Adipocyte (in vitro differentiated cells): ENCODE measurements around the gene QSOX2.
A peak's percentile ranks its signal among the peaks of the same experiment; 100 is the strongest.

Experiments used
- DNase-seq: peaks from one replicate; pipeline ENCODE4 v3.0.0-alpha.2; 2015; ENCODE audit warnings: low read depth
- H3K27me3 ChIP-seq: replicated peaks from 2 replicates; pipeline ENCODE4 v1.7.0; 2013; ENCODE audit warnings: mild to moderate bottlenecking, low read length, moderate library complexity; ENCODE audit not compliant: control insufficient read depth, insufficient read depth
- H3K36me3 ChIP-seq: 2 replicates; pipeline ENCODE4 v1.7.0; 2013; ENCODE audit warnings: low read length, mild to moderate bottlenecking, moderate library complexity; ENCODE audit not compliant: control insufficient read depth, insufficient read depth, severe bottlenecking
- H3K4me1 ChIP-seq: 2 replicates; pipeline ENCODE4 v1.7.0; 2013; ENCODE audit warnings: mild to moderate bottlenecking, low read length, moderate library complexity; ENCODE audit not compliant: control insufficient read depth, insufficient read depth
- H3K4me3 ChIP-seq: 2 replicates; pipeline ENCODE4 v1.7.0; 2013; ENCODE audit warnings: mild to moderate bottlenecking, low read length, moderate library complexity
- H3K9ac ChIP-seq: 2 replicates; pipeline ENCODE4 v1.7.0; 2013; ENCODE audit warnings: mild to moderate bottlenecking, low read length, moderate library complexity
- H3K9me3 ChIP-seq: 2 replicates; pipeline ENCODE4 v1.7.0; 2013; ENCODE audit warnings: mild to moderate bottlenecking, low read length, moderate library complexity; ENCODE audit not compliant: control insufficient read depth

The QSOX2 gene, protein sequence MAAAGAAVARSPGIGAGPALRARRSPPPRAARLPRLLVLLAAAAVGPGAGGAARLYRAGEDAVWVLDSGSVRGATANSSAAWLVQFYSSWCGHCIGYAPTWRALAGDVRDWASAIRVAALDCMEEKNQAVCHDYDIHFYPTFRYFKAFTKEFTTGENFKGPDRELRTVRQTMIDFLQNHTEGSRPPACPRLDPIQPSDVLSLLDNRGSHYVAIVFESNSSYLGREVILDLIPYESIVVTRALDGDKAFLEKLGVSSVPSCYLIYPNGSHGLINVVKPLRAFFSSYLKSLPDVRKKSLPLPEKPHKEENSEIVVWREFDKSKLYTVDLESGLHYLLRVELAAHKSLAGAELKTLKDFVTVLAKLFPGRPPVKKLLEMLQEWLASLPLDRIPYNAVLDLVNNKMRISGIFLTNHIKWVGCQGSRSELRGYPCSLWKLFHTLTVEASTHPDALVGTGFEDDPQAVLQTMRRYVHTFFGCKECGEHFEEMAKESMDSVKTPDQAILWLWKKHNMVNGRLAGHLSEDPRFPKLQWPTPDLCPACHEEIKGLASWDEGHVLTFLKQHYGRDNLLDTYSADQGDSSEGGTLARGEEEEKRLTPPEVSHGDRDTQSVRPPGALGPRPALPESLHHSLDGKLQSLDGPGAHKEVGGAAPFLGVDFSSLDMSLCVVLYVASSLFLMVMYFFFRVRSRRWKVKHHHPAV

DNA sequence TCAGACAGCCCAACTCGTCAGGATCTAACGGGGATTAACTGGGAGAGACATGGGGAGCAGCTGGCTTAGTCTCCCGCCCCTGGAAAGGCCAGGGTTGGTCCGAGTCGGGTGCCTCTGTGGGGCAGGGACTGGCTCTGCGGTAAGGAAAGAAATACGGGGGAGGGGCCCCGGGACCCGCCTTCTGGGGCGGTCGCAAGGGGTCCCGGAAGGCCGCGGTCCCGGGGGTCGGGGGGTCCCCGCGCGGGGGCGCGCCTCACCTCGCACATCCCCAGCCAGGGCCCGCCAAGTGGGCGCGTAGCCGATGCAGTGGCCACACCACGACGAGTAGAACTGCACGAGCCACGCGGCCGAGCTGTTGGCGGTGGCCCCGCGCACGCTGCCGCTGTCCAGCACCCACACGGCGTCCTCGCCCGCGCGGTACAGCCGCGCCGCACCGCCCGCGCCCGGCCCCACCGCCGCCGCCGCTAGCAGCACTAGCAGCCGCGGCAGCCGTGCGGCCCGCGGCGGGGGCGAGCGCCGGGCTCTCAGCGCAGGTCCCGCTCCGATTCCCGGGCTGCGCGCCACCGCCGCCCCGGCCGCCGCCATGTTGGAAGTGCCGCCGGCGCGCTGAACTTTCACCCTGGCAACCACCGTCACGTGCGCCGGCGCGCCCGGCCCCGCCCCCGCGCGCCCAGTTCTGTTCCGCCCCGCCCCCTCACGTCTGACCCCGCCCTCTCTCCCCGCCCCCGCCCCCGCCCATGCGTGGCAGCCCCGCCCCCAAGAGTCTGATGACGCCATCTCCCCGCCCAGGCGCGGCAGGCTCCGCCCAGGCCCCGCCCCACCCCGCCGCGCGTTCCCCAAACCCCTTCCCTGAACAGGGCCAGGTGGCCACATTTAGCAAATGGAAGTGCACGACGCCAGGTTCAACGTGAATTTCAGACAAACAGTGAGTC is at the start of gene QSOX2:
Gene QSOX2, minus strand, starts transcription at position 594 of the 932 bp plus-strand sequence. Its CDS starts 9 bp downstream, at position 585.
- H3K9ac ChIP-seq: peak within 1 kb of the TSS; percentile 77
- no peaks in the 10 kb centered on the region for H3K36me3 ChIP-seq
- DNase-seq: peak; percentile 94
- no peaks in the 10 kb centered on the region for H3K9me3 ChIP-seq
- H3K4me1 ChIP-seq: peaks cover 14% of the 10 kb centered on the region
- H3K4me3 ChIP-seq: peak within 1 kb of the TSS; percentile 88
- H3K27me3 ChIP-seq: peaks cover 38% of the 10 kb centered on the region

DNA sequence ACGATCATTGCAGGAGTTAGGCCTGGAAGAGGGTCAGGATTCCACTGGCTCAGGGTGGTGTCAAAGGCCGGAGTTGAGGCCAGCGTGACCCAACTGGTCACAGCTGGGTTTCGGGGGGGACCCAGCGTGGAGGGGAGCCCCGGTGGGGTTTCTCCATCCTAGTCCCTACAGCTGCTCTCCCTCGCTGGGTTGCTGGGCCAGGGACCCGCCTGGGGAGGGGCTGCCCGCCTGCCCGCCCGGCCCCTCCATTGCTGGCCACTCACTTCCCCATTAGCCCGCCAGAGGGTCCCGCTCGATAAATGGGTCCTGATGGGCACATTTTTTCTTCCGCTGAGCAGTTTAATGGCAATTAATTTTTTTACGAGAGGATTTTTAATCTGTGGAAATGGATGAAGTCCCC is 49.4 kb upstream of the QSOX2 start:
- Histone ChIP-seq H3K36me3 (no peaks in the 10 kb centered on the region), H3K9ac (no peak overlapping the region), H3K4me3 (no peak overlapping the region), H3K9me3 (no peaks in the 10 kb centered on the region), H3K4me1 (no peaks in the 10 kb centered on the region), H3K27me3 (peaks cover 50% of the 10 kb centered on the region)
- no peak for DNase-seq

DNA sequence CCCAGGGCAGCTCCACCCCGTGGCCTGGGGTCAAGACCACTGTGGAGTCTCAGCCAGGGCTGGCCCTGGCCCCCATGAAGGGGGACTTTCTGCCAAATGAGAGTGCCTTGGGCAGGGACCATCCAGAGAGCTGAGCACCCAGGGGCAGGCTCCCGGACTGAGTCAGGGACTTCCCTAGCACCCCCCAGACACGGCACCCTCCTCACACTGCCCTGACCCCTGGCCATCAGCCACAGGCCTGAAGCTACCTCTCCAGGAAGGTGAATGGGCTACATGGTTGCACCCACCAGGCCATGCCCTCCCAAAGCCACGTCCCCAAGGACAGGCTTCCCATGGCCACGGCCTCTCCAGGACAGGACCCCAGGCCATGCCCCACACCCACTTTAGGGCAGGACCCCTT is 48.8 kb upstream of the QSOX2 start:
- Histone ChIP-seq H3K9ac (no peak overlapping the region), H3K36me3 (no peaks in the 10 kb centered on the region), H3K27me3 (peaks cover 49% of the 10 kb centered on the region), H3K9me3 (no peaks in the 10 kb centered on the region), H3K4me1 (no peaks in the 10 kb centered on the region), H3K4me3 (no peak overlapping the region)
- no peak for DNase-seq

DNA sequence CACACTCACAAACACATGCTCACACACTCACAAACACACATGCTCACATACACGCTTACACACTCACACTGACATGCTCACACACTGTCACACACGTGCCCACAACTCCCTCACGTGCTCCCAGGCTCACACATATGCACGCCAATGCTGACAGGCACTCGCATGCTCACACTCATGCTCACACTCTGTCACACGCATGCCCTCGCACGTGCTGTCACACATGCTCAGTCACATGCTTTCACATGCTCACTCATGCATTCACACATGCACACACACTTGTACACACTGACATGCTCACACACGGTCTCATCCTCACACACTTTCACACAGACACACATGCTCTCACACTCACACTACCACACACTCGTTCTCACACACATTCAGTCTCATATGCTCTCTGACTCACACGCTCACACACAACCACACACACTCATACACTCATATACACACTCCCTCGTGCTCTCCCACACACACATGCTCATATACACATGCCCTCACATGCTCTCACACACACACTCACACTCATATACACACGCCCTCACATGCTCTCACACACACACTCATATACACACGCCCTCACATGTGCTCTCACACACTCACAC is 48.0 kb upstream of the QSOX2 start:
- H3K27me3 ChIP-seq: peaks cover 43% of the 10 kb centered on the region
- no peak overlapping the region for H3K4me3 ChIP-seq
- H3K9ac ChIP-seq: no peak overlapping the region
- no peaks in the 10 kb centered on the region for H3K4me1 ChIP-seq
- DNase-seq: no peak
- H3K9me3 ChIP-seq: no peaks in the 10 kb centered on the region
- H3K36me3 ChIP-seq: no peaks in the 10 kb centered on the region

DNA sequence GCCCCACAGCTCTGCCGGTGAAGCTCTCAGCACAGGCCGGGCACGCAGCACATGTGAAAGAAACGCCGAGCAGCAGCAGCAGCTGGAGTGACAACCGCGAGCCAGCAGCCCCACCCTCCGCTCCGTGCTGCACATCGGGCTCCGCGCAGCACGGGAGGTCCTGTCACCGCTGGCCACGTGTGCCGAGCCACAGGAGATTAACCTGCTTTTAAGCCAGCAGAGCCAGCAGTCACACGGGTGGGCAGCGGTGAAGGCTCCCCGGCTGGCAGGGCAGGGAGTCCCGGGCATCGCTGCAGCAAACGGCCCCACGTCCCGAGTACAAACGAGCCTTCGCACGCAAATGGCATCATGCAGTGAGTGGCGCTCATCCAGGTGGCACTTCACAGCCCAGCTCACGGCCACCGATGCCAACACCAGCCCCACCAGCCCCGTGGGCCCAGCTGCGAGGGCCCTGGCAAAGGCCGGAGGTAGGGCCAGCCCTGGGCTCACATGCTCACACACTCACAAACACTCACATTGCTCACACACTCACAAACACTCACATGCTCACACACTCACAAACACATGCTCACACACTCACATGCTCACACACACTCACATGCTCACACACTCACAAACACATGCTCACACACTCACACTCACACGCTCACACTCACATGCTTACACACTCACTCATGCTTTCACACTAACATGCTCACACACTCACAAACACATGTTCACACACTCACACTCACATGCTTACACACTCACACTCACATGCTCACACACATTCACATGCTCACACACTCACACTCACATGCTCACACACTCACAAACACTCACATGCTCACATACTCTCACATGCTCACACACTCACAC is 47.2 kb upstream of the QSOX2 start:
- Histone ChIP-seq H3K4me3 (no peak overlapping the region), H3K27me3 (peaks cover 42% of the 10 kb centered on the region), H3K36me3 (no peaks in the 10 kb centered on the region), H3K9me3 (no peaks in the 10 kb centered on the region), H3K4me1 (no peaks in the 10 kb centered on the region), H3K9ac (no peak overlapping the region)
- DNase-seq: no peak

DNA sequence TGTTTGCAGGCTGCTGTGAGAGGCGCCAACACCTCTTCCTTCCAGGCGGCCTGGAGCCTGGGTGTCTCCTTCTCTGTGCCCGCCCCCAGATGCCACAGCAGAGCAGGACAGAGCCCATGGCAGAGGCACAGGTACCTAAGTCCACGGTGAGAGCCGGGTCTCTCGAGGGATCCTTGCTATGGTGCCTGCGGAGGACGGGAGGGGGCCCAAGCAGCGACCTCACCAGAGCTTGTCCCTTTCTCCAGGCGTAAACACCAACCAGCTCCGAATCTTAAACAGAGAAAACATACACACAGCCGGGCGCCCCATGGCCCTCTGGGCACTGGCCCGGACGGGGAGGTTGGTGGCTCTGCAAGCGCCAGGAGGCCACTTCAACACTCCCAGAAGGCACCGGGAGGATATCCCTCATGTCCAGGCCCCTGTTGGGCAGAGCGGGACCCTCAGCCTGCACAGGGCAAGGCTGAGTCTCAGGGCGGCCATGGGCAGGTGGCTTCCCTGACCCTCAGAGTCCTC is 46.5 kb upstream of the QSOX2 start:
- DNase-seq: no peak
- H3K27me3 ChIP-seq: peaks cover 44% of the 10 kb centered on the region
- H3K4me1 ChIP-seq: no peaks in the 10 kb centered on the region
- no peak overlapping the region for H3K9ac ChIP-seq
- no peaks in the 10 kb centered on the region for H3K9me3 ChIP-seq
- no peak overlapping the region for H3K4me3 ChIP-seq
- H3K36me3 ChIP-seq: no peaks in the 10 kb centered on the region

DNA sequence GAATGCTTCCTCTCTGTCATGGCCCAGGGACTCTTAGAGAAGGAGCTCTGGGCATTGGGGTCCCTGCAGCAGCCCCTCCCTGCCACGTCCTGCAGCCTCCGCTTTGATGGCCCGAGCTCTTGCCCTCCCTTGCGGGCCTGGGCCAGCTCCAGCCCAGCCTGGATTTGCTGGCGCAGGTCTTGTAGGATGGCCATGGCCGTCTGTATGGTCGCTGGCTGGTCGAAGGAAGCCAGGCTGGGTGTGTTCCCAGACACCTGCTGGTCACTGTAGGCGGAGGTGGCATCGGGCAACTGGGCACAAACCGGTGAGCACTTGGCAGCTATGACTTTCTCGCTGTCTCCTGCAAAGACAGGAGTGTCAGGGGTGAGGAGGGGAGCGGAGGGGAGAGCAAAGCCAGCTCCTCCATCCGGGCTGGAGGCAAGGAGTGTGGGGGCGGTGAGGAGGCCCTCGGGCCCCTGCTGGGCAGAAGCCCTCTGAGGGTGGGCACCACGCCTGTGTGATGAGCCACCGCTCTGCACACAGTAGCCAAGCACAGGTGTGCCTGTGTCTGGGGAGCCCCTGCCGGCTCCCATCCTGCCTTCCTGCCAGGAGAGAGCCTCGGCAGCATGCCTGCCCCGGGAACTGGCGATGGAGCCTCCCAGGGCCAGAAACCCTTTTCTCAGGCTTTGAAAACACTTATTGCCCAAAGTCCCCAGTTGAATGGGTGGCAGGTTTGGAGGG is 45.9 kb upstream of the QSOX2 start:
- no peaks in the 10 kb centered on the region for H3K36me3 ChIP-seq
- H3K27me3 ChIP-seq: peaks cover 44% of the 10 kb centered on the region
- no peaks in the 10 kb centered on the region for H3K9me3 ChIP-seq
- no peak for DNase-seq
- no peaks in the 10 kb centered on the region for H3K4me1 ChIP-seq
- H3K4me3 ChIP-seq: no peak overlapping the region
- H3K9ac ChIP-seq: no peak overlapping the region

DNA sequence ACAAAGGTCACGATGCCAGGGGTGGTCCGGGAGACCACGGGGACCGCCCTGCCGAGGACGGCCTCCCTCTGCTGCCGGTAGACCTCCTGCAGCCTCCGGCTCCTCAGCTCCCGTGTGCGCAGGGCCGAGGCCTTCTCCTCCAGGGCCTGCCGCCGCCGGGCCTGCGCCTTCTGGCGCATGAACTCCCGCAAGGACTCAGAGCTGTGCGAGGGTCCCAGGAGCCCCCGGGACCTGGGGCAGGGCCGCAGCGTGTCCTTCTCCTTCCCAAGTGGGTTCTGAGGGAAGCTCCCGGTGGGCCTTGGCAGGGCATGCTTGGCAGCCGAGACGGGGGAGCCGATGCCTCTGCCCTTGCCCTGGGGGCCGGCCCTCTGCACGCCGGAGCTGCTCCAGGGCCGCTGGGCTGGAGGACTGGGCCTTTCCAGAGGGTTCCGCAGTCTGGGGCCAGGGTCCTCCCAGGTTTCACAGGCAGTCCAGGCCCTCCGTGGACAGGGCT is 44.9 kb upstream of the QSOX2 start:
- H3K36me3 ChIP-seq: no peaks in the 10 kb centered on the region
- H3K4me3 ChIP-seq: no peak overlapping the region
- H3K27me3 ChIP-seq: peaks cover 43% of the 10 kb centered on the region
- DNase-seq: no peak
- H3K4me1 ChIP-seq: no peaks in the 10 kb centered on the region
- H3K9me3 ChIP-seq: no peaks in the 10 kb centered on the region
- no peak overlapping the region for H3K9ac ChIP-seq

DNA sequence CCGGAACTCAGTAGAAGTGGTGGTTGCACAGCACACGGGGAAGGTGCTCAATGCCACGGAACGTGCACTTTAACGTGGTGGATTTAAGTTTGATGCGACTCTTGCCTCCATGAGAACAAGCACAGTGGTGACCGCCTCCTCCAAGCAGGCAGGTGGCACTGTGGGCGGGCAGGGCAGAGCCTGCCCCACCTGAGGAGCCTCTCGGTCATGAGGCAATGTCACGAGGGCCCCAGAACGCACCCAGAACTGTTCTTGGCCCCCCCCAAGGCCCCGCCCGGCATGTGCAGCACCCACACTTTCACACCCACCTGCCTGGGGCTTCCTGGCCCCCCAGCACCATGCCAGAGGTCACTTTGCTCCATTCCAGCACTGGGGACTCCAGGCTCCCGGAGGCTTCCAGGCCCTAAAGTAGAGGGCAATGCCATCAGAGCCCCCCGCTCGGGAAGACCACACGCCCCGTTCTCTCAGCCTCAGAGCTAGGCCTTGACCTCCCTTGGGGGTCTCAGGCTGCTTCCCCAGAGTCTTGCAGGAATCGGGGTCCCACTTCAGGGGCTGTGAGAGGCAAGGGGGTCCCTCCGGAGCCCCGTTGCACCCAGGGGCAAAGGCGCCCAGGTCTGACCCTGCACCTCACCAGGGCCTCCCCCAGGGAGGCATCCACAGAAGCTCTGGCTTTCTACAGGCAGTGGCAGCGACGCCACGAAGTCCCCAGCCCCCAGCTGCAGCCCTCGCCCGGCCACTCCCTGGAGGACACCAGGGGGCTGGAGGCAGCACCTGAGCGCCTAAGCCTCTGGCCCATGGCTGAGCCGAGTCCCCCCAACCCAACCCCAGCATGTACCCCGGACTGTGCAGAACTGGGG is 44.3 kb upstream of the QSOX2 start:
- no peak overlapping the region for H3K4me3 ChIP-seq
- peaks cover 43% of the 10 kb centered on the region for H3K27me3 ChIP-seq

More for the DNA sequence above, 44.3 kb upstream of the QSOX2 start:
- H3K36me3 ChIP-seq: no peaks in the 10 kb centered on the region
- H3K9ac ChIP-seq: no peak overlapping the region
- no peaks in the 10 kb centered on the region for H3K9me3 ChIP-seq
- DNase-seq: no peak
- H3K4me1 ChIP-seq: no peaks in the 10 kb centered on the region
